Endothelial cell of umbilical vein (primary cell): ENCODE data around the gene ARFGEF3.

Experiments used
- CTCF ChIP-seq, 2 donors: IDR thresholded peaks; 1 replicate in 1 of 2; 2 replicates in 1 of 2; pipeline ENCODE4 v1.5.1; 2011; ENCODE audit warnings: low read length in 2 of 2, mild to moderate bottlenecking in 2 of 2, moderate library complexity in 2 of 2, control low read depth in 1 of 2, inconsistent platforms in 1 of 2, low read depth in 1 of 2; ENCODE audit not compliant: insufficient read depth in 1 of 2; ENCODE audit errors: extremely low read depth in 1 of 2
- EZH2 ChIP-seq: IDR thresholded peaks from 2 replicates; pipeline ENCODE4 v1.6.1; 2012; ENCODE audit warnings: borderline replicate concordance, low read depth, mild to moderate bottlenecking, moderate library complexity, low read length, inconsistent platforms; ENCODE audit not compliant: severe bottlenecking
- JUN ChIP-seq: IDR thresholded peaks from 2 replicates; pipeline ENCODE4 v1.6.1; 2011; ENCODE audit warnings: borderline replicate concordance, low read depth; ENCODE audit not compliant: insufficient read length, insufficient read depth
- MAX ChIP-seq: IDR thresholded peaks from 2 replicates; pipeline ENCODE4 v1.6.1; 2011; ENCODE audit not compliant: insufficient read depth, insufficient read length
- MYC ChIP-seq: IDR thresholded peaks from one replicate; pipeline ENCODE4 v1.6.1; 2011; ENCODE audit warnings: mild to moderate bottlenecking, low read depth, low read length
- POLR2A ChIP-seq: IDR thresholded peaks from 2 replicates; pipeline ENCODE4 v1.6.1; 2012; ENCODE audit warnings: low read depth, mild to moderate bottlenecking, control low read depth, low read length
- POLR2AphosphoS5 ChIP-seq: IDR thresholded peaks from 2 replicates; pipeline ENCODE4 v1.6.1; 2012; ENCODE audit warnings: low read depth, mild to moderate bottlenecking, control low read depth, low read length, moderate library complexity; ENCODE audit not compliant: insufficient read depth

GRCh38 chr6:138258991-138259390 lies 97.3 kb downstream of the ARFGEF3 start:
- no peak for TF ChIP-seq CTCF (IDR thresholded peaks at IDR 0.05; ENCODE audit: extremely low read depth in 1 of 2, insufficient read depth in 1 of 2, low read depth in 1 of 2, low read length in 2 of 2)
- TF ChIP-seq POLR2A, result no peak
- TF ChIP-seq EZH2, result no peak
- TF ChIP-seq POLR2AphosphoS5, result no peak
- no peak for TF ChIP-seq JUN
- TF ChIP-seq MYC, result no peak
- TF ChIP-seq MAX, result no peak
